K562 (cell line): ENCODE results near the gene KRT16.

Experiments
- CTCF ChIP-seq, 3 experiments: IDR thresholded peaks in 2 of 3; conservative IDR thresholded peaks in 1 of 3; 2 replicates each; pipeline ENCODE4 v1.5.1; 2011 to 2012; ENCODE audit warnings: low read length in 3 of 3, mild to moderate bottlenecking in 3 of 3, control low read depth in 2 of 3, improper control_type of control experiment in 1 of 3, inconsistent platforms in 1 of 3, low read depth in 1 of 3, mixed read lengths in 1 of 3, moderate library complexity in 1 of 3; ENCODE audit not compliant: insufficient read depth in 2 of 3
- TAF9B ChIP-seq: fragments of 450-650 bp; IDR thresholded peaks from 2 replicates; pipeline ENCODE4 v1.6.1; 2018; ENCODE audit warnings: mild to moderate bottlenecking; ENCODE audit not compliant: partially characterized antibody
- ZHX1 ChIP-seq: fragments of 150-350 bp; conservative IDR thresholded peaks from 2 replicates; pipeline ENCODE4 v1.6.1; 2014; ENCODE audit warnings: low read length

- no peak for TF ChIP-seq ZHX1
- TF ChIP-seq TAF9B: no peak
- peak; percentile 93 to 97 (median 94) for TF ChIP-seq CTCF (IDR thresholded peaks at IDR 0.05 in 2 of 3, conservative IDR thresholded peaks at IDR 0.05 in 1 of 3; ENCODE audit: insufficient read depth in 2 of 3, low read depth in 1 of 3, low read length in 3 of 3)
These were observed 35.4 kb upstream of the KRT16 start for GRCh38 chr17:41647940-41648410.
